ENCODE measurements around the gene NSF. TPM values are rescaled to one million over a fixed set of nuclear protein-coding genes. Genes with fewer than 3 reads are reported as not detected.
"Not testable (repeated sequence)": the region's sequence is repeated elsewhere in the genome, so short reads cannot be mapped to it uniquely, and the experiment has no call there.

Gene NSF
- total RNA-seq, 1 donor from 2014 or later: 13.3 TPM

- not testable (repeated sequence) for DNase-seq (ENCODE audit: low read depth); H3K4me3 ChIP-seq (ENCODE audit: low read depth, low read length)
Measured at GRCh38 chr17:46624726-46625125, 34.3 kb downstream of the NSF start.

GRCh38 chr17:46627452-46627851 is 37.0 kb downstream of the NSF start:
- DNase-seq (ENCODE audit: low read depth); H3K4me3 ChIP-seq (ENCODE audit: low read depth, low read length): not testable (repeated sequence)

GRCh38 chr17:46628753-46629436 is 38.4 kb downstream of the NSF start:
- H3K4me3 ChIP-seq (ENCODE audit: low read depth, low read length): not testable (repeated sequence)

DNA sequence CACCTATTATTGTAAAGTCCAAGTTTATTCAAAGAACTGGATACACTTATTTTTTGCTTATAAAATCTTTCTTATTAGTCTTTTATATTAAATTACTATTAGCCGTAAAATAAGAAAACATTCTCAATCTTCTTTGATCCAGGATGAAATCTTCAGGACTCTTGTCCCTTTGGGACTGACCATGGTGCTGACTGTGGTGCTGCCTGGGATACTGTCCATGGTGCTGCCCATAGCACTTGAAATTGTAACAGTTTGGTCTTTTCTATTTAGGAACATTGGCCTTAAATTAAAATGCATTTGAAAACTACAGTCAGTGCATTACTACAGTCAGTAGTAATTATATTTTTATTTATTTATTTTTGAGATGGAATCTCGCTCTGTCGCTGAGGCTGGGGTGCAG is 41.7 kb downstream of the NSF start:
- DNase-seq (ENCODE audit: low read depth); H3K4me3 ChIP-seq (ENCODE audit: low read depth, low read length): not testable (repeated sequence)

More at GRCh38 chr17:46628753-46629436, 38.4 kb downstream of the NSF start:
- DNase-seq (ENCODE audit: low read depth): not testable (repeated sequence)

DNA sequence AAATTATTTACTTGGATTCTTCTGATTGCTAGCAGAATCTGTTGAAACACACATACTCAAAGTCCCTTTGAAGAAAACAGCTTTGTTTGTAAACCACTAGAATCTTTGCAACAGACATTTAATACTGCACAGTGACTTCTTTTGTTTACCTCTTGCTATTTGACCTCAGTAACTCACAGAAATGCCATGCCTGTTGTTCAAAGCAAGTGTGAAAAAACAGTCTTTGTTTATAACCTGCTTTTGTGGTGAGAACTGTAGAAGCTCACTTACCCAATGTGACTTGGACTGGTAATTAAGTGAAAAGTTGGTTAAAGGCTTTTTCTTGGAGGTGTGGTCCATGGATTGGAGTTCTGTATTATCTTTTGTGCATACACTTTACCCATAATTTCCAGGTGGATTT is 44.4 kb downstream of the NSF start:
- not testable (repeated sequence) for H3K4me3 ChIP-seq (ENCODE audit: low read depth, low read length); DNase-seq (ENCODE audit: low read depth)

DNA sequence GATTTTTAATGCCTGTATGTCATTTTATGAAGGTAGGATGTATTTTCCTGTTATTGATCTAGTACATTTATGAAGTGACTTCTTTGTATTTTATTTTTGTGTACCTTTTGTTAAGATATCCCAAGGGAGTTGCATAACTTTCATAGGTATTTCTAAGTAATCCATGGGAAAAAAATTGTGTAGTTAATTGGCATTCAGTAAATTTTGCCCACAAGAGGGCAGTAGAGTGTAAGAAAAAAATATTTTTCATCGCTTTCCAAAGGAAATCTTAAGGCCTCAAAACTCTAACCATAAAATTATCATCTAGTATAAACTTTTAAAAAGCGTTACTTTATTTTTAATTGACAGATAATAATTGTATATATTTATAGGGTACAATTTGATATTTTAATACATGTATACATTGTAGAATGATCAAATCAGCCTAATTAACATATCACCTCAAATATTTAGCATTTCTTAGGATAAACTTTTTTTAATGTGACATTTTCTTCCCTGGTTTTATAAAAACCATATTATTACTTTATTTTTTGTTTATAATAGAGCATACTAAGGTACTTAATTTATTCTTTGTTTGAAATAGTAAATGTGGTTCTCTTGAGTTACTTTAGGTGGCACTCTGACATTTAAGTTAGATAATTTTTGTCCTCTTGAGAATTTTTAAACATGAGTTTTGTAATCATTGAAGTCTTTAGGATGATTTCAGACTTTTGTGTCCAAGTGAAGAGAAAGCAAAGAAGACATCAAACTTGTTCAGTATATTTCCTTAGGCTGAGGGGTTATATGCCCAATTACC is 51.6 kb downstream of the NSF start:
- H3K4me3 ChIP-seq (ENCODE audit: low read depth, low read length); DNase-seq (ENCODE audit: low read depth): not testable (repeated sequence)

- H3K4me3 ChIP-seq (ENCODE audit: low read depth, low read length); DNase-seq (ENCODE audit: low read depth): not testable (repeated sequence)
Measured at GRCh38 chr17:46647251-46647650, 56.8 kb downstream of the NSF start.

GRCh38 chr17:46647688-46648278 is 57.3 kb downstream of the NSF start:
- DNase-seq (ENCODE audit: low read depth); H3K4me3 ChIP-seq (ENCODE audit: low read depth, low read length): not testable (repeated sequence)

- not testable (repeated sequence) for DNase-seq (ENCODE audit: low read depth); H3K4me3 ChIP-seq (ENCODE audit: low read depth, low read length)
Measured at GRCh38 chr17:46649246-46649645, 58.8 kb downstream of the NSF start.

DNA sequence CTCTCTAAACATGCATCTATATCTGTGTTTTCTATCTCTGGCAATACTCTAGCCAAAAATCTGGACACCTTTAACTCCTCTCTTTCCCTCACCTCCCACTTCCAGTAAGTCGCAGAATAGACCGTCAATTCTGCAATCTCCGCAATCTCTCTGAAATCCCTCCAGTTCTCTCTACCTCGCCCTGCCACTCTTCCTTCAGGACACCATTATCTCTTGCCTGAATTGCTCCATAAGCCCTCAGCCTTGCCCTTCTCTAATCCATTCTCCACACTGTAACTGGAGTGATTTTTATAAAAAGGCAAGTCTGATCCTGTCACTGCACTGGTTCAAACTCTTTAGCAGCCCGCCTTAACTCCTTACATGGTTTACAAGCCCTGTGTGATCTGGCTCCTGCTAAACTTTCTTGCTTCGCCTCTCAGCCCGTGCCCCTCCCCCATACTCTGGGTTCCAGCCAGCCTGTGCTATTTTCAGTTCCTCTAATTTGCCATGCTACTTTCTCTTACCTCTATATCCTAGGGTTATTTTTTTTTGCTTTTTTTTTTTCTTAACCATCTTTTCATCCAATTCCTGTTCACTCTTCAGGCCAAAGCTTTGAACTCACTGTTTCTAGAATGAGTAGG is 61.7 kb downstream of the NSF start:
- DNase-seq (ENCODE audit: low read depth): not testable (repeated sequence)

DNA sequence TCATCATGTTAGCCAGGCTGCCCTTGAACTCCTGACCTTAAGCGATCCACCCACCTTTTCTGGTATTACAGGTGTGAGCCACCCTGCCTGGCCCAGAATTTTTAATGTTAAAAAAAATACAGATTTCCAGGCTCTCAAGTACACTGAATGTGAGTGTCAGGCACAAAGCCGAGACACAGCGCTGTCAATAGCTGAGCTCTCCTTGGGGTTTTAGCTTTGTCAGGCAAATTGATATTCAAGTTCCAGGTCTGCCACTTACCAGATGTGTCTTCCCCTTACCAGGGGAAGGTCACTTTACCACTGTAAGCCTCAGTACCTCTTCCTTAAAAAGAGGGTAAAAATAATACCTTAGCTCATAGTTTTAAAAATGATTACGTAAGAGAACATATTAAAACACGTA is 67.8 kb downstream of the NSF start:
- not testable (repeated sequence) for DNase-seq (ENCODE audit: low read depth)

More for the DNA sequence above, 61.7 kb downstream of the NSF start:
- not testable (repeated sequence) for H3K4me3 ChIP-seq (ENCODE audit: low read depth, low read length)

GRCh38 chr17:46659702-46660101 is 69.2 kb downstream of the NSF start:
- not testable (repeated sequence) for DNase-seq (ENCODE audit: low read depth); H3K4me3 ChIP-seq (ENCODE audit: low read depth, low read length)

More for the DNA sequence above, 67.8 kb downstream of the NSF start:
- not testable (repeated sequence) for H3K4me3 ChIP-seq (ENCODE audit: low read depth, low read length)

DNA sequence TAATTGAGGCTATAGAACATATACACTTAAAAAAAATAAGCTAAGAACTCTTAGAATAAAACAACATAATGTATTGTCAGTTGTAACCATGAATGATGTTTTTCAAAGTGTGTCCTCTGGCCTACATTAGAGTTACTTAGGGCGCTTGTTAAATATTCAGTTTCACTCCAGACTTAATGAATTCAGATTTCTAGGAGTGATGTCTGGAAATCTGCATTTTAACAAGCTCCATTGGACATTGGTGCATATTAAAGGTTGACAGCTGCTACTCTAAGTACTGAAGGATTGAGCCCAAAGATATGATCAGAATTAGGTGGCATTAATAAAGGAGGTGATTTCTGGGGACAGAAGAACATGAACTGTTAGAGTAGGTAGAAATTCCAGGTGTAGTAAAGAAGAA is 72.7 kb downstream of the NSF start:
- DNase-seq (ENCODE audit: low read depth); H3K4me3 ChIP-seq (ENCODE audit: low read depth, low read length): not testable (repeated sequence)

- H3K4me3 ChIP-seq (ENCODE audit: low read depth, low read length); DNase-seq (ENCODE audit: low read depth): not testable (repeated sequence)
Measured at GRCh38 chr17:46663552-46663951, 73.1 kb downstream of the NSF start.

- not testable (repeated sequence) for H3K4me3 ChIP-seq (ENCODE audit: low read depth, low read length); DNase-seq (ENCODE audit: low read depth)
Measured at GRCh38 chr17:46665969-46666368, 75.5 kb downstream of the NSF start.

- not testable (repeated sequence) for DNase-seq (ENCODE audit: low read depth); H3K4me3 ChIP-seq (ENCODE audit: low read depth, low read length)
Measured at GRCh38 chr17:46670789-46671188, 80.3 kb downstream of the NSF start.

DNA sequence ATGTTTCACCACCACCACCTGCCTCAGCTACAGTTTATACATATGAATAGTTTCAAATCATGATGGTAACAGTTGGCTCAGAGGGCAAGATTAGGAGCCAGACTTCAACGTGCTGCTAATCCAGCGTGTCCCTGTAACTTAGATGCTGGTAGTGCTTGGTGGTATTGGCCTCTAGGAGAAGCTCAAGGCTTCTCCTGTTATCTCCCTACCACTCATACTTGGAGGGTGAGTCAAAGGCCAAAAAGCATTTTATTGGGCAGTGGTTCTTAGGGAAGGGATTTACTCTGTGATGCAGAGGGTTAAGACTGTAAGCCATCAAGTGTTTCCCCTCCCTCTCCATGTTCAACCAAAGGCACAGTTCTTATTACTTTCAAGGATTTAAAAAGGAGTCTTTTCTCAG is 82.3 kb downstream of the NSF start:
- H3K4me3 ChIP-seq (ENCODE audit: low read depth, low read length); DNase-seq (ENCODE audit: low read depth): not testable (repeated sequence)

GRCh38 chr17:46677819-46678218 is 87.3 kb downstream of the NSF start:
- H3K4me3 ChIP-seq (ENCODE audit: low read depth, low read length); DNase-seq (ENCODE audit: low read depth): not testable (repeated sequence)

- not testable (repeated sequence) for DNase-seq (ENCODE audit: low read depth); H3K4me3 ChIP-seq (ENCODE audit: low read depth, low read length)
Measured at GRCh38 chr17:46683653-46684052, 93.2 kb downstream of the NSF start.

Data from epithelial cell of proximal tubule (primary cell).